Activated naive CD4-positive, alpha-beta T cell treated with anti-CD3 and anti-CD28 coated beads for 36 hours (primary cell): Measurements from ENCODE around the gene WIF1. TPM values are rescaled to one million over a fixed set of nuclear protein-coding genes. Genes with fewer than 3 reads are reported as not detected.

Source experiments
- CTCF ChIA-PET: fragments of 350-600 bp; sonication (Branson Sonifier 250); formaldehyde crosslinking; loops from one replicate; lab custom pipeline; 2021; ENCODE audit warnings: antibody characterized with exemption; lab: Charles Lee
- DNase-seq: peaks from one replicate; pipeline ENCODE4 v3.0.0-alpha.2; 2020
- H3K27ac Mint-ChIP-seq: one replicate; pipeline ENCODE4 v1.8.0; 2021; ENCODE audit warnings: mild to moderate bottlenecking, mixed read lengths
- H3K27me3 Mint-ChIP-seq: one replicate; pipeline ENCODE4 v1.8.0; 2021; ENCODE audit warnings: low read depth, mixed read lengths
- H3K36me3 Mint-ChIP-seq: one replicate; pipeline ENCODE4 v1.8.0; 2021; ENCODE audit warnings: low read depth, mixed read lengths
- H3K4me1 Mint-ChIP-seq: one replicate; pipeline ENCODE4 v1.8.0; 2021; ENCODE audit warnings: low read depth, mixed read lengths
- H3K4me3 Mint-ChIP-seq: one replicate; pipeline ENCODE4 v1.8.0; 2021; ENCODE audit warnings: mild to moderate bottlenecking, moderate library complexity, mixed read lengths
- H3K9me3 Mint-ChIP-seq: one replicate; pipeline ENCODE4 v1.8.0; 2021; ENCODE audit warnings: mixed read lengths
- intact Hi-C: fragments of 100-400 bp; cut with micrococcal nuclease; formaldehyde crosslinking; loops from one replicate; pipeline ENCODE4 v1.15.1; 2023
- total RNA-seq, 2 experiments: library from RNA; stranded (reverse); gene quantifications; one replicate each; pipeline ENCODE4 v1.2.3, GENCODE V29; 2021

WIF1 gene
- total RNA-seq, 2 experiments from 2014 or later: 0.20 TPM; not detected in 1

DNA sequence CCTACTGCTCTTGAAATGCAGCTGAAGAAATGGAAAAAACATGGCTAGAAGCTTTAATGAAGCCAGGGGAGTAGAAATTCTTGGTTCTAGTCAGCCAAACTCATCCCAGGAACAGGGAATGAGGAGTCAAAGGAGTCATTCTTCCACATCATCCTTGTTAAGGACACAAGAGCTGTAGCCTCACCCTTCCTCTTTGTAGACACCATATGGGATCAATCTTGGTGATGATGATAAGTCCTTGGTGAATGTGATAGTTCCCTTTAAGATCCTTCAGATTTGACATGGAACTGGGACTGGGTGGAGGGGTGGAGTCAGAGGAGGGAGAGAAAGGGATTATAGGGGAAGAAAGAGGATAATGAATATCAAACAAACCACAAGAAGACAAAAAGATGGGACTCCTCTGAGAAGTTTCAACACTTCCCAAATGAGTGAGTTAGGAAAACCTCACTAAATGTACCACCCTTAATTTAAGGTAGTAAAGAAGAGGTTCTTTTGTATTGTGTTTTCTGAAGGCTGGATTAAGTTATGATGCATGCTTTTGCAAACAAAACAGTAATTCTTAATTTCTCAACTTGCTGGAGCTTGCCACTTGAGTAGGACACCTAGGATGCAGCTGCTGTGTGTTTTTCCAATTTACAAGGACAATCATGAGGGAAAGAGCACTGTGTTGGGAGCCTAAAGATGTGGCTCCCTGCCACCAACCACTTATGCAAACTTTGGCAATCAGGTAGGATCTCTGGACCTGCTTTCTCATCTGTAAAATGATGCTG lies 104.0 kb downstream of the WIF1 start:
- CTCF ChIA-PET: no interaction called here

GRCh38 chr12:65015850-65016249 lies 105.3 kb downstream of the WIF1 start:
- H3K9me3 Mint-ChIP-seq: no peaks in the 10 kb centered on the region
- H3K27ac Mint-ChIP-seq: no peak overlapping the region
- intact Hi-C loops: no loop called here
- DNase-seq: no peak
- no peak overlapping the region for H3K4me3 Mint-ChIP-seq
- peaks cover 12% of the 10 kb centered on the region for H3K27me3 Mint-ChIP-seq
- H3K36me3 Mint-ChIP-seq: no peaks in the 10 kb centered on the region
- no peaks in the 10 kb centered on the region for H3K4me1 Mint-ChIP-seq
- CTCF ChIA-PET: interaction anchor here (0.6 kb wide), 1 partner anchor 8 kb away, joined by 3 read pairs; no protein-coding TSS in a partner anchor

More for the DNA sequence above, 104.0 kb downstream of the WIF1 start:
- DNase-seq: no peak
- H3K27ac Mint-ChIP-seq: no peak overlapping the region
- intact Hi-C loops: no loop called here
- no peaks in the 10 kb centered on the region for H3K4me1 Mint-ChIP-seq
- H3K27me3 Mint-ChIP-seq: peaks cover 12% of the 10 kb centered on the region
- no peaks in the 10 kb centered on the region for H3K9me3 Mint-ChIP-seq
- H3K4me3 Mint-ChIP-seq: no peak overlapping the region
- no peaks in the 10 kb centered on the region for H3K36me3 Mint-ChIP-seq

DNA sequence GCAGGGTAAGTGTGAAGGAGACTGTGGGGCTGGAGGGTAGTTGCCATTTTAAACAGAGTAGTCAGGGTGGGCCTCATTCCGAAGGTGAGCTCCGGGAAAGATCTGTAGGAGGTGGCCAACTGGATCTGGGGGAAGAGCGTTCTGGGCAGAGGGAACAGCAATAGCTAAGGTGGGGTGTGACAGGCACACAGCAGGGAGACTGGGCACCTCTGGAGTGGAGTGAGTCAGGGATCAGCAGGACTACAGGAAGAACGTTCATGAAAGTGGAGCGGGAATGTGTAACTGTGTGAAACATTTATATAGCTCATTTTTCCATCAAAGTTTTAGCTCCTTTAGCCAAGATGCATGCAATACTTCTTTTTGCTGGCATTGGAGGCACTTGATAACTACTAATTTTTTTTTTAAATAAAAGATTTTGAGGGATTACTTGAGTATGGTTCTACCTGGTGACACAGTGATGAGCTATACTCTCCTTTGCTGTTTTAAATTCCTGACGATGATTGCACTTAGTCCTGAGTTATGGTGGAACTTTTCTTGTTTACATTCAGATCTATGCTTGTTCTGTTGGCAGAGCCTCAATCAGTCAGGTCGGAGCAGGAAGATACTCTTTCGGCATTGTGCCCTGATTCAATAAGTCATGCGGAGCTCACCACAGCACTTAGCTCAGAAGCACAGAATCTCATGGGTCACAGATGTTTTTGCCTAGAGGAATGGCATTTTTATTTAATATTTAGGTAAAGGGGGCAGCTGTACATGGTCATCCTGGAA lies 106.4 kb downstream of the WIF1 start:
- Mint-ChIP-seq H3K4me3 (no peak overlapping the region), H3K9me3 (no peaks in the 10 kb centered on the region), H3K4me1 (no peaks in the 10 kb centered on the region), H3K36me3 (no peaks in the 10 kb centered on the region), H3K27me3 (peaks cover 12% of the 10 kb centered on the region), H3K27ac (no peak overlapping the region)
- intact Hi-C loops: no loop called here
- no peak for DNase-seq
- CTCF ChIA-PET: interaction anchor here (0.6 to 1.0 kb wide), 3 partner anchors 30 to 768 kb away, joined by 3 to 4 read pairs (median 3); no protein-coding TSS in a partner anchor

GRCh38 chr12:65010437-65010836 lies 110.7 kb downstream of the WIF1 start:
- H3K9me3 Mint-ChIP-seq: no peaks in the 10 kb centered on the region
- DNase-seq: no peak
- CTCF ChIA-PET: interaction anchor here (1.0 kb wide), 1 partner anchor 120 kb away, joined by 3 read pairs; no protein-coding TSS in a partner anchor

GRCh38 chr12:65005716-65006115 lies 115.4 kb downstream of the WIF1 start:
- Mint-ChIP-seq H3K4me3 (no peak overlapping the region), H3K27ac (no peak overlapping the region), H3K27me3 (peaks cover 12% of the 10 kb centered on the region), H3K4me1 (no peaks in the 10 kb centered on the region), H3K9me3 (no peaks in the 10 kb centered on the region), H3K36me3 (no peaks in the 10 kb centered on the region)
- CTCF ChIA-PET: no interaction called here
- DNase-seq: no peak
- intact Hi-C loops: no loop called here

More at GRCh38 chr12:65010437-65010836, 110.7 kb downstream of the WIF1 start:
- Mint-ChIP-seq H3K4me1 (no peaks in the 10 kb centered on the region), H3K27me3 (peaks cover 15% of the 10 kb centered on the region), H3K36me3 (no peaks in the 10 kb centered on the region), H3K4me3 (no peak overlapping the region), H3K27ac (no peak overlapping the region)
- intact Hi-C loops: no loop called here

- H3K36me3 Mint-ChIP-seq: no peaks in the 10 kb centered on the region
- H3K4me3 Mint-ChIP-seq: no peak overlapping the region
- CTCF ChIA-PET: no interaction called here
- H3K27me3 Mint-ChIP-seq: peaks cover 15% of the 10 kb centered on the region
- no peaks in the 10 kb centered on the region for H3K4me1 Mint-ChIP-seq
- H3K9me3 Mint-ChIP-seq: no peaks in the 10 kb centered on the region
- intact Hi-C loops: no loop called here
- DNase-seq: no peak
- no peak overlapping the region for H3K27ac Mint-ChIP-seq
Measured at GRCh38 chr12:65004270-65004669, 116.8 kb downstream of the WIF1 start.

Other genes starting within 250 kb of the WIF1 start
- 10 to 100 TPM; 16.5 to 17.5 TPM for gene LEMD3, start 48.3 kb upstream of the WIF1 start, total RNA-seq
- not detected for gene MSRB3, start 157.4 kb upstream of the WIF1 start, total RNA-seq